Choroid plexus epithelial cell (primary cell): ENCODE results near the gene FOXJ2.

Source experiments
- DNase-seq: peaks from one replicate; pipeline ENCODE4 v3.0.0-alpha.2; 2010; ENCODE audit warnings: low read depth
- H3K4me3 ChIP-seq: 2 replicates; pipeline ENCODE4 v1.5.1; 2011; ENCODE audit warnings: low read depth, mild to moderate bottlenecking, control low read depth, low read length, moderate library complexity
- TF ChIP-seq, protein P1 (sequence below): conservative IDR thresholded peaks from 2 replicates; pipeline ENCODE4 v1.5.1; 2011; ENCODE audit warnings: low read depth, mild to moderate bottlenecking, control low read depth, inconsistent platforms, low read length, moderate library complexity

FOXJ2 gene

DNA sequence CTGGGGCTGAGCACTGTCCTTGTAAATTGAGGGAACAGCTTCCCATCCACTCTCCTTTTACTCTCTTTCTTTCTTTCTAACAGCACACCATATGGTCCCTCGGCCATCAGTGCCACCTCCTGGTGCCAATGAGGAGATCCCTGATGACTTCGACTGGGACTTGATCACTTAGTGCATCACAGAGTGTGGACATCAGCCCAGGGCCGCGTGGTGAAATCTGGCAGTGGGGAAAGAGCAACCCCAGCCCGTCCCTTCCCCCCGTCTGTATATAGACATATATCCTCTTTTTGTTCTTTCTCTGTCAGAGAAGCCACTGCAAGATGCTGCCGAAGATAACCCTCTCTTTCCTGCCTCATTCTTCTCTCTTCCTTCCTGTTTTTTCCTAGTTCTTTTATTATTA lies 20.2 kb downstream of the FOXJ2 start:
- H3K4me3 ChIP-seq = no peak overlapping the region
- TF ChIP-seq, protein P1, sequence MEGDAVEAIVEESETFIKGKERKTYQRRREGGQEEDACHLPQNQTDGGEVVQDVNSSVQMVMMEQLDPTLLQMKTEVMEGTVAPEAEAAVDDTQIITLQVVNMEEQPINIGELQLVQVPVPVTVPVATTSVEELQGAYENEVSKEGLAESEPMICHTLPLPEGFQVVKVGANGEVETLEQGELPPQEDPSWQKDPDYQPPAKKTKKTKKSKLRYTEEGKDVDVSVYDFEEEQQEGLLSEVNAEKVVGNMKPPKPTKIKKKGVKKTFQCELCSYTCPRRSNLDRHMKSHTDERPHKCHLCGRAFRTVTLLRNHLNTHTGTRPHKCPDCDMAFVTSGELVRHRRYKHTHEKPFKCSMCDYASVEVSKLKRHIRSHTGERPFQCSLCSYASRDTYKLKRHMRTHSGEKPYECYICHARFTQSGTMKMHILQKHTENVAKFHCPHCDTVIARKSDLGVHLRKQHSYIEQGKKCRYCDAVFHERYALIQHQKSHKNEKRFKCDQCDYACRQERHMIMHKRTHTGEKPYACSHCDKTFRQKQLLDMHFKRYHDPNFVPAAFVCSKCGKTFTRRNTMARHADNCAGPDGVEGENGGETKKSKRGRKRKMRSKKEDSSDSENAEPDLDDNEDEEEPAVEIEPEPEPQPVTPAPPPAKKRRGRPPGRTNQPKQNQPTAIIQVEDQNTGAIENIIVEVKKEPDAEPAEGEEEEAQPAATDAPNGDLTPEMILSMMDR = no peak
- no peak for DNase-seq

DNA sequence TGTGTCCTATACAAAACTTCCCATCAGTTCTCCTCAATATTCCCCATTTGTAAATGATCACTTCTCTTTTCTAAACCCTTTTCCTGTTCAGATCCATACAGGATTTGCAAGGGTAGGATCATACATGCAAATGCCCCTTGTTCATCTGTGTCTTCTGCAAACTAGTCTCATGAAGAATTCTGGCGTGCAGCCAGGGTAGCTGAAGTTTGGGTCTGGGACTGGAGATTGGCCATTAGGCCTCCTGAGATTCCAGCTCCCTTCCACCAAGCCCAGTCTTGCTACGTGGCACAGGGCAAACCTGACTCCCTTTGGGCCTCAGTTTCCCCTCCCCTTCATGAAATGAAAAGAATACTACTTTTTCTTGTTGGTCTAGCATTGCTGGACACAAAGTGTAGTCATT lies 22.3 kb downstream of the FOXJ2 start:
- H3K4me3 ChIP-seq = no peak overlapping the region
- DNase-seq = no peak
- TF ChIP-seq, protein P1 = no peak

DNA sequence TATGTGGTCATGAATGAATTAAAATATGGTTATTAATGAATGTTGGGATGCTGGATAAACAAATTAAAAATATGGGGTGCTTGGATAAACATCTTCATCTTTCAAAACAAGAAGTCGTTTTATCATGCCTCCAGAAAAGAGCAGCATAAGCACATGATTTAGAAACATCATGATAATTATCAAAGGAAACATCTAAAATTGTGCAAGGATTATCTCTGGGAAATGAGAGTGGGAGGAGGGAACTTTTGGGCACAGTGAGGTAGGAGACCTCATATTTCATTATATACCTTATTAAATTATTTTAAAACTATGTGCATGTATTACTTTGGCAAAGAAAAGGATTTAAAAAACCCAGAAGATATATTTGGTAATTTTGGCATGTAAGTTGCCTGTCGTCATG lies 24.8 kb downstream of the FOXJ2 start:
- no peak for DNase-seq
- no peak overlapping the region for H3K4me3 ChIP-seq
- TF ChIP-seq, protein P1 = no peak

DNA sequence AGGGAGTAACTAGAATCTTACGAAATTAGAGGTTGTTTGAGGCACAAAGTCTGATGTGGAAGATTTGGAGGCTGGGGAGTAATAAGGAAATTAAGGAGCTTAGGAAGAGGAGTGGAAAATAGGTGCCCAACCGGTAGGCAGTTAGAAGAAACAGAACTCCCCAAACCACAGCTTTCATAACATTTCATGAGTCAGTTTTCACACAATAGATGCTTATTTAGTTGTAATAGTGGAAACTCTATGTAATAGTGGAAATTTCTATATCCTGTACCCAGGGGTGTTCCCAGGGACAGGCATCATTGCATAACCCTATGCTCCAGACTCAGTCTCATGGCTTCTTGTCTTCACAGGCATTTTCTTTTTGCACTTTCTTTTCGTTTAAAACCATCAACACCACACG lies 25.3 kb downstream of the FOXJ2 start:
- no peak overlapping the region for H3K4me3 ChIP-seq
- DNase-seq = peak; percentile 72
- TF ChIP-seq, protein P1 = no peak

DNA sequence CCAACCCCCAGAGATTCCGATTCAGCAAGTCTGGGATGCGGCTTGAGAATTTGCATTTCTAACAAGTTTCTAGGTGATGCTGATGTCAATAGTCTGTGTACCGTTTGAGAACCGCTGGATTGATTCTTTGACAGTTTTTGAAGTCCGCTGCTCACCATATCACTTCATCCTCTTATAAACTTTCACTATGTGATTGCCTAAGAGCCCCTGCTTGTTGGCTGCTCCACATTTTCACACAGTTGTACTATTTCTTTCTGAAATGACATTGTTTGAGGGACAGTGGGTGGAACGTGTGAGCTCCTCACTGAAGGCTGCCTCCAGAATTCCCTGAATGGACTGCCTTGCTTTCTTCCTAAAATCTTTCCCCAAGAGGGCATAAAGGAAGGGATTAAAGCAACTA lies 26.0 kb downstream of the FOXJ2 start:
- TF ChIP-seq, protein P1 = no peak
- no peak overlapping the region for H3K4me3 ChIP-seq
- DNase-seq = no peak

DNA sequence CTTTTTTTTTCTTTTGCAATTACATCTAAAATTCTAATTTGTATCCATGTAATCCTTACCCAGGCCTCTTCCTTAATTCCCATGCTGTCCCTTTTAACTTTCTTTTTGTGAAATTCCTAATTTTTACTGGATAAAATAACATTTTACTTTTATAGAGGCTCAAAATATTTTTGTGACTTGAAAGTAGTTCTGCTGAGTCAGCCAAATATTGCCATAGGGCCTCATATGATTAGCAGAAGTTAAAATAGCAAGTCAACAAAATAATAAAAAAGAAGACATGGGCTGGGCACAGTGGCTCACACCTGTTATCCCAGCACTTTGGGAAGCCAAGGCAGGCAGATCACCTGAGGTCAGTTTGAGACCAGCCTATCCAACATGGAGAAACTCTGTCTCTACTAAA lies 31.6 kb downstream of the FOXJ2 start:
- DNase-seq = no peak
- TF ChIP-seq, protein P1 = no peak
- H3K4me3 ChIP-seq = no peak overlapping the region

DNA sequence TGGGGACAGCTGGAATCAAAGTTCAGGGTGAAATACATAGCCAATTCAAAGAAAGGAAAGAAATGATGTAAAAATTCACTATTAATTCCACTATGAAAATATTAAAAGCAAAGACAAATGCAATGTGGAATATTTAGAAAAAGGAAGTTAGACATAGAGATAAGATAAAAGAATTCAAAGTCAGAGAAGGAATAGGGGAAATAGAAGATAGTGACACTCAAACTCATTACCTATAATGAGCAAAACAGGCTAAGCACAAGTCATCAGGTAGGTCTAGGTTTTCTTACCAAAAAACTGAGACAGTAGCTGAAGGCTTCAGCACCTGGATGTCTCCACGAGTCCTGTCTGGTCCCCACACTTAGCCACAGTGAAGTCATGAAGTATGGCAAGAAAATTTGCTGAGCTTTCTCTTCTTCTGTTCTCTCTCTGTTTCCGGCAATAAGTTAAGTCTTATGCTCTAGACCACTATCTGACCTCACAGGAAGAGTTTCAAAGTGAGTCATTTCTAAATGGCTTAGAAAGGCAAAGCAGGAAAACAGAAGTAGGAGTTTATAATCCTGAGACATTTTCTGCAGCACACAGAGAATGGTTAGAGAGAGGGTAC lies 33.6 kb downstream of the FOXJ2 start, which contains the start of gene C3AR1:
C3AR1 (minus strand) TSS at position 369 of the 604 bp plus-strand sequence. CDS start 6,174 bp downstream, outside the sequence.
- TF ChIP-seq, protein P1 = no peak
- peak within 1 kb of the TSS; percentile 31 for H3K4me3 ChIP-seq
- peak; percentile 85 for DNase-seq
